Pons (tissue), 1 donor: ENCODE results near the gene NOXA1.
"Not testable (repeated sequence)": the region's sequence is repeated elsewhere in the genome, so short reads cannot be mapped to it uniquely, and the experiment has no call there.

Experiments used
- DNase-seq: peaks from one replicate; pipeline ENCODE4 v3.0.0-alpha.2; 2016; ENCODE audit warnings: low spot score

Gene NOXA1

DNA sequence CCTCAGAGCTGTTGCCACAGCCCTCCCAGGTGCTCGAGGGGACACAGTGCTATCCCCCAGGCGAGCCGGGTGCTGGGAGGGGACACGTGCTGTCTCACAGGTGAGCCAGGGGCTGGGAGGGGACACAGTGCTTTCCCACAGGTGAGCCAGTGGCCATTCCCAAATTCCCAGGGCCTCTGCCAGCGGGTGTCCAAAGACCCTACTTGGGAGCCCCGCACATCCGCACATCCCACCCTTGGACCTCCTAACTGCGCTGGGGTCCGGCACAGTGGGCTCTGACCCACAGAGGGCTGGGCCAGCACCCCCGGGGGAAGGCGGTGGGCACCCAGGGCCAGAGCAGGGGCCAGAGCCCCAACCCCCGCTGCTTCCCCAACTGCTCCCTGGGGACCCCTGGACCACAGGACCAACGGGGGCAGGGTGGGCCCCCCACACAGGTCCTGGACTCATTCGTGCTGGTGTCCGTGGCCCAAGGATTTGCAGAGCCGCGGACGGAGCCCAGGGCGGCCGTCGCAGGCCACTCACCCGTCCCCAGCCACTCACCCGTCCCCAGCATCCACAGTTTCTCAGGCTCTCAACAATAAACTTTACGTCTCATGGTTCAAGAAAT, 18.1 kb upstream of the NOXA1 start:
- DNase-seq: no peak

DNA sequence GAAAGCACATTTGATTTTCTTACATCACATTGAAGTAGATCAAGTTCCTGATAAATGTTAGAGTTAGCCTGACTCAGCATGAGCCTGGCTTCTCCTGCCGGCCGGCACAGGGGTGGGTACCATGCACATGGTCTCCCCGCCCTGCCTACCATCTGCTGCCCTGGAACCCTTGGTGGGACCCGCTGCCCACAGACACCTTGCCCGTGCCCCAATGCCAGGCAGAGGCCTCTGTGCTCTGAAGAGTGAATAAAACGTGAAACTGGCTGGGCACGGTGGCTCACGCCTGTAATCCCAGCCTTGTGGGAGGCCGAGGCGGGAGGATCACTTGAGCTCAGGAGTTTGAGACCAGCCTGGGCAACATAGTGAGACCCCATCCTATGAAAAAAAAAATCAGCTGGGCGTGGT, 17.5 kb upstream of the NOXA1 start:
- no peak for DNase-seq

DNA sequence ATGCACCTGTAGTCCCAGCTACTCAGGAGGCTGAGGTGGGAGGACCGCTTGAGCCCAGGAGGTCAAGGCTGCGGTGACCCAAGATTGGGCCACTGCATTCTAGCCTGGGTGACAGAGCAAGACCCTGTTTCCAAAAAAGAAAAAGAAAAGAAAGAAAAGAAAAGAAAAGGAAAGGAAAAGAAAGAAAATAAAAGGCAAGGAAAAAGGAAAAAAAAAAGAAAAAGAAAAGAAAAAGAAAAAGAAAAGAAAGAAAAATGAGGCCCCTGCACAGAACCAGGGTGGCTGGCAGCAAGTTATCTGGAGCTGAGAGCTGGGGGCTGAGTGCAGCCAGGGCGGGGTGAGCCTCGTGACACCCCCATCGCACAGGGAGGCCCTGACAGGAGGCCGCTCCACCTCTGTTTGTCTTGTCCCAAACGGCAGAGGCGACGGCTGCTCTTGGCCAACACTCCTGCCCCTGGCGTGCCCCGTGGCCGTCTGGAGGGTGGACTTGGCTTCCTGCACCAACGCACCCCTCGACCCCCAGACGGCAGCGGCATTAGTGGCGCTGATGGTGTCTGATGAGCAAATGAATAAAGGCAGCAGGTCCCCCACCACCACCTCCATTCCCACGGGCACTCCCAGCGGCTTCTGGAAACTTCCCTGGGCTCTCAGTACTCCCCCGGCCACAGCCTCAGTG, 17.0 kb upstream of the NOXA1 start:
- no peak for DNase-seq

DNA sequence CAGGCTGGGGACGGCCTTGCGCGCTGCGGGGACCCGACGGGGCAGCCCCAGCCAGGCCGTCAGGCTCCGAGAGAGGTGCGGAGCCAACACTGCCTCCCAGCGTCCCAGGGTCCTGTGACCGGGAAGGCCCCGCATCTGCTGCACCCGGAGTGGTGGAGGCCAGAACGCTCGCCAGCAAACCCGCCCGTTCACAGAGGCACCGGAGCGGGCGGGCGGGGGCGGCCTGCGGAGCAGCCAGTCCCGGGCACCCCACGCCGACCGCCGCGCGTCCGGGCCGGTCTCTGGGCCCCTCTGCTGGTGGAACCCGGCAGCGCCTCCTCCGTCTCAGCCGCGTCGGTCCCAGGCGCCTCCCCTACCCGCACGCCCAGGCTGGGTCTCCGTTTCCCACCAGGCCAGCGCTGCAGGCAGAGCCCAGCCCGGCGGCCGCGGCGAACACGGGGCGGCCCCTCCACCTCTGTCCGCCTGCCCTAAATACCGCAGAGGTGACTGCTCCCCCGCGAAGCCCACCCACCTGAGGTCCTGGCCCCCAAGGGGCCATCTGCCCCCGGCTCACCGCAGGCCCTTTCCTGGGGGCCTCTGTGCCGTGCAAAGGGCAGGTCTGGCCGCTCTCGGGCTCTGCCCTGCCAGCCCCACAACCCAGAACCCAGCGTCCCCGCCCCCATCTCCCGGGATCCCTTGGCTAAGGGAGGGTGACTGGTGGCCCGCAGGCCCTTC, 16.2 kb upstream of the NOXA1 start:
- no peak for DNase-seq

DNA sequence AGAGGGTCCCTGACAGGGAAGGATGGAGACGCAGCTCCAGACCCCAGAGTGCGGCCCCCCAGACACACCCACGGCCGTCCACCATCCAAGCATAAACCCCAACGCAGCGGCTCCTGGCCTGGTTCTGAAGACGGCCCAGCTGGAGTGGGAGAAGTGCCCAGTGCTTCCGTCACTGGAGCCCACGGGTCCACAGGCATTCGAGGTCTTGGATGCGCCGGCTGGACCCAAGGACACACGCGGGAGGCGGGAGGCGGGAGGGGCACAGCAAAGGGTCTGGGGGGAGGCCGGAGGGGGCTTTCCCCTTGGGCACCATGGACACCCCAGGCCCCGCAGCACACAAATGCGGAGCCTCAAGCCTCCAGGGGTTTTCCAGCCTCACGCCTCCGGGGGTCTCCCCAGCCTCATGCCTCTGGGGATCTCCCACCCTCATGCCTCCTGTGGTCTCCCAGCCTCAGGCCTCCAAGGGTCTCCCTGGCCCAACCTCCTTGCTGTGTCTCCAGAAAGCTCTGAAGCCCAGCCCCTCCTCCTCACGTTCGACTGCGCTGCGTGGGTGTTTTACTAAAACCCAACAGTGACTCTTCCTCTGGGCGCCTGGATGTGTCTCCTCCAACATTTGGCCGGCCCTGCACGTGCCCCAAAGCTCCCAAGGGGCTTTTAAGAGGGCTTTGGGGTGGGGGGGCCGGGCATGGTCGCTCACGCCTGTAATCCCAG, 15.4 kb upstream of the NOXA1 start:
- no peak for DNase-seq

DNA sequence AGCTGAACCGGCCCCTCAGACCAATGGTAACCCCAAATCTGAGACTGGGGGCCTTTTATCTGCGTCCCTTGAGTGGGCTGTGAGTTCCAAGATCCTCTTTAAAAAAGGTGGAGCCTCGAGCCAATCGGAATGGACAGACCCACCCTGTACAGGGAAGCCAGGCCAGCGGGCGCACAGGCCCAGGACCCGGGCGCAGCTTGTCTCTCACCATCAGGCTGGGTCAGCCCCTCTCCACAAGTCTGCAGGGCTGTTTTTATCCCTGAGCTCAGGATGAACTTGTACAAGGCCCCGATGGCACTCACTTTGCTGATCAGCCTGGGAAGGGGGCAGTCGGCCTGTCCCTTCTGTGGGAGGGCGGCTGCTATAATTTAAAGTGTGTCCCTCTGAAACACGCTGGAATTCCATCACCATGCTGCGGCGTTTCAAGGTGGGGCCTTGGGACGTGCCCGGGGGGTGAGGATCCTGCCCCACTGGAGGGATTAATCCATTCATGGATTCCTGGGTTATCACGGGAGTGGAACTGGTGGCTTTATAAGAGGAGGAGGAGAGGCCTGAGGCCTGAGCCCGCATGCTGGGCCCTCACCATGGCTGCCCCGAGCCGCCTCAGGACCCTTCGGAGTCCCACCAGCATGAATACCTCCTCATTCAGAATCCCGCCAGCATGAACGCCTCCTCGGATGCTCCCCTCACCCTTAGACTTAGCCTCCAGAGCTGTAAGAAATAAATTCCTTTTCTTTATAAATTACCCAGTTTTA, 14.4 kb upstream of the NOXA1 start:
- DNase-seq: no peak

DNA sequence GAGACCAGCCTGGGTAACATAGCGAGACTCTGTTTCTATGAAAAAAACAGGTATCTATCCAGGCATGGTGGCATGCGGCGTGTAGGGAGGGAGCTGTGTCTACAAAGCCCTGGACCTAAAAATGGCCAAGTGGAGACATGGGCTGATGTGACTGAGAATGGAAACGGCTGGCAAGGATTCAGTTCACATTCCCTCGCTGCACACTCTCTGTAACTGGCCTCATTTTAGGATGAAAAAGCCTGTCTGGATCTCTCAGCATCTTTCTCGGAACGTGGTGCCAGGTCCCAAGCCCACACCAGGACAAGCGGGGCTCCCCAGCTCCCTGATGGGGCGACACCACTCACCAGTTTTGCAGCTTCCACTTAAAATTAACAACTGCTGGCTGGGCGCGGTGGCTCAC, 13.7 kb upstream of the NOXA1 start:
- no peak for DNase-seq

DNA sequence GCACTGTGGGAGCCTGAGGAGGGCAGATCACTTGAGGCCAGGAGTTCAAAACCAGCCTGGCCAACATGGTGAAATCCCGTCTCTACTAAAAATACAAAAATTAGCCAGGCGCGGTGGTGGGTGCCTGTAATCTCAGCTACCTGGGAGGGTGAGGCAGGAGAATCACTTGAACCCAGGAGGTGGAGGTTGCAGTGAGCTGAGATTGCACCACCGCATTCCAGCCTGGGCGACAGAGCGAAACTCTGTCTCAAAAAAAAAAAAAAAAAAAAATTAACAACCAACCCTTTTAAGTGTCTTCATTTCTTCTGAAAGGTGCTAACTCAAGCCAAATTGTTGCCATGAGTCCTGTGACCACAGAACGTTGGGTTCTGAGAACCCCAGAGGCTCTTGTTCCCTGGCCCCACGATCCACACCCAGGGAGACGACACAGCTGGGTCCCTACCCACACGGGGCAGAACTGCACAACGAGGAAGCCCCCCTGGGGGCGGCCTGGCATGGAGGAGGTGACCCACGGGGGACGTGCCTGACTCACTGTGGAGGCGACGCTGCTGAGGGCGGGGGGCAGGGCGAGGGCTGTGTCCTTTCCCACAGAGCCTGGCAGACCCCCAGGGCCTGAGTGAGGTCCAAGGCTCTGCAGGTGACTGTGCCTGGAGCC, 12.8 kb upstream of the NOXA1 start:
- not testable (repeated sequence) for DNase-seq

DNA sequence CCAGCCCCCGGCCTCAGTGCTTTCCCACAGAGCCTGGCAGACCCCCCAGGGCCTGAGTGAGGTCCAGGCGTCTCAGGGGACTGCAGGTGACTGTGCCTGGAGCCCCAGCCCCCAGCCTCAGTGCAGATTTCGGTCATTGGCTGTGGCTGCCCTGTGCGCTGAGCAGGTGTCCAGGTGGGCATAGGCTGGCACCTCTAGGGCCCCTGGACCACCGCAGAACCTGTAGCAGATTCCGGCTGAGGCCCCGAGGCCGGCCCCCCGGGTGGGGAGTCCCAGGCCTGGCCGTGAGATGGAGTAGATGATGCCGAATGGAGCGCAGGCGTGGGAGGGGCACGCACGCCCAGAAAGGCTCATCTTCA, 12.3 kb upstream of the NOXA1 start:
- DNase-seq: no peak

DNA sequence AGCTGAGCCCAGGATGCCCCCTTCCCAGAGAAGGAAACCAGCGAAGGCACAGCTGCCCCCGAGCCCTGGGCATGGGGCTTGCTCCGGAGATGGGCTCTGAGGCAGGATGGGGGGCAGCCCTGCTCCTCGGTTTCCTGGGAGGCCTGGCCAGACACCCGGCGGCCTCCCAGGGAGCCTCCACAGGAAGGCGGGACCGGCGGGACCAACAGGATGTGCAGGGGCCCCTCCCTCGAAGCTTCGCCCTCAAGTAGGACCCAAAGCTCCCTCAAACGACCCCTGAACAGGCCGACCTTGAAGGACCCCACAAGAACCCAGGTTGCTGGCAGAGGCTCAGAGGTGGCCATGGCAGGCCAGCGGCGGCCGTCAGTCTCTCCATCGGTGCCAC, 11.9 kb upstream of the NOXA1 start:
- DNase-seq: no peak

DNA sequence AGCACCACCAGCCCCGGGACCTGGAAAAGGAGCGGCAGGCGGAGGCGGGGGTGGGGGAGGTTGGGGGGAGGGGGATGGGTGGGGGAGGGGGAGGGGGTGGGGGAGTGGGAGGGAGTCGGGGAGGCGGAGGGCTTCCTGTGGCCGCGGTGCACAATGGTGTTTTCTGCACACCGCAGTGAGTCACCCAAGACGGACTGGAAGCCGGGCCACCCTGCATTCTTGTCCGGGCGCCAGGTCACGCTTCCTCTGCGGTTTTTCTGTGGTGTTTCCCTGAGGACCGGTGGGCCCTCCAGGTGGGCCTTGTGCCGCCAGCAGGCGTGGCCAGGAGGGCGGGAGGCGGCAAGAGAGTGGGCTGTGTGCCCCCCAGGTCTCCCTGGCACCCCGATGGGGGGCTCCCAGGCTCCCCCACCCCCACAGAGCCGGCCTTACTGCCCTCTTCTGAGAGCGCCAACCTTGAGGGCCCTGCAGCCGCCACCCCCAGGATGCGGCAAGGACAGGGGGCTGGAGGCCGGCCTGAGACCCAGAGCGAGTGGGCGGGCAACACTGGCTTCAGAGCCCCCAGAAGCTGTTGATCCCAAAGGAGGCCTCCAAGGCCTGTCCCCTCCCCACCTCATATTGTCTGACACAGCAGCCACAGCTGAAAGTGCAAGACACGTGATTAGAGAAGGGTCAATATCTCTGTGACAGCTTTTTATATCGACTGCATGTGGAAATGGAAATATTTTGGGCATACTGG, 11.4 kb upstream of the NOXA1 start:
- DNase-seq: no peak

DNA sequence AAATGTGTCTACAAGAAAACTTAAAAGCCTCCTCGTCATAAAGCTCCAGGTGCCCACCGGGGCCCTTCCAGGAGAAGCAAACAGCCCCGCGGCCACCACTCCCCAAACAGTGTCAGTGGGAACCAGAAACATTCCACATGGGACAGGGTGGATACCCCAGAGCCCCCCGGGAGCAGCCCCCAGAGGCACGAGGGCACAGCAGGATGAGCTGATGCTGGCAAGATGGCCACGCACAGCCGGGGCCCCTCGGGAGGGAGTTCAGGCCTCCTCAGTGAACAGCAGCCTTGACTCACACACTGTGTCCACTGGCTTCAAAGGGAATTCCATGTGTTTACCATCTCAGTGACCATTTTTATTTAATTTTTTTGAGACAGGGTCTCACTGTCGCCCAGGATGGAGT, 10.8 kb upstream of the NOXA1 start:
- DNase-seq: no peak

DNA sequence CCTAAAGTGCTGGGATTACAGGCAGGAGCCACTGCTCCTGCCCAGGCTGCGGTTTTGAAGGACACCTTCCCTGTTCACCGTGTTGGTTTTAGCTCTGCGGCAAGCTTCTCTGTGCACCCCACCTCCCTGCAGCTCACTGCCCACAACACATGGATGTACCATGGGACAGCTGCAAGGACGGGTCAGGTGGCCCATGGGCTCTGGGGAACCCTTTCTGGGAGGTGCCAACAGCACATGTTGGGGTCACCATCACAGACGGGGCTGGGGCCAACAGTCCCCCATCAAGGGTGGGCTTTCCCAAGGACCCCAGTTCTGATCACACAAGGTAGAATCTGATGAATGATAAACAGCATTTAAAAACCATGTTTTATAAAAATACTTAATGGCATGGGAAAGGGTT, 7.7 kb upstream of the NOXA1 start:
- no peak for DNase-seq

DNA sequence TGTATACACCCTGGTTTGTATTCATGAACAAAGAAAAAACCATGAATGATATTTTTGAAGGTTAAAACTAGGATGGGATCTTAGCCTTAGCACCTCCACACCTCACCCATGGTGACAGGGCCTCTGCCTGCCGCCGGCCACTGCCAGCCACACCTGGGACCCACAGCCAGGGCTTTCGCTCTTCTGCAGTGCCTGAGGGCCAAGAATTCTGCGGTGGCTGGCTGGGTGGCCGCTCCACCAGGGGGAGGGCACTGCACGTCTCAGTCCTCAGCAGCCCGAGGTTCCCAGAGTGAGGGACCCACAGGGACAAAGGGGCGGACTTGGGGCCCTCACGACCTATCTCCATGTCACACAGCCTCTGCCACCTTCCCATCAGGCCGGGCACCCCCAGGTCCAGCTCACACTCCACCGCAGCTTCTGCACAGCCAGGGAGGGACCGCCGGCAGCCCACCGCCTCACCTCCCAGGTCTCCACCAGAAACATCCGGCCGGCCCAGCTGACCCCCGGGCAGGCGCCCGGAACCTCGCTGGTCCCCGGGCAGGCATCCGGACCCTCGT, 7.1 kb upstream of the NOXA1 start:
- no peak for DNase-seq

DNA sequence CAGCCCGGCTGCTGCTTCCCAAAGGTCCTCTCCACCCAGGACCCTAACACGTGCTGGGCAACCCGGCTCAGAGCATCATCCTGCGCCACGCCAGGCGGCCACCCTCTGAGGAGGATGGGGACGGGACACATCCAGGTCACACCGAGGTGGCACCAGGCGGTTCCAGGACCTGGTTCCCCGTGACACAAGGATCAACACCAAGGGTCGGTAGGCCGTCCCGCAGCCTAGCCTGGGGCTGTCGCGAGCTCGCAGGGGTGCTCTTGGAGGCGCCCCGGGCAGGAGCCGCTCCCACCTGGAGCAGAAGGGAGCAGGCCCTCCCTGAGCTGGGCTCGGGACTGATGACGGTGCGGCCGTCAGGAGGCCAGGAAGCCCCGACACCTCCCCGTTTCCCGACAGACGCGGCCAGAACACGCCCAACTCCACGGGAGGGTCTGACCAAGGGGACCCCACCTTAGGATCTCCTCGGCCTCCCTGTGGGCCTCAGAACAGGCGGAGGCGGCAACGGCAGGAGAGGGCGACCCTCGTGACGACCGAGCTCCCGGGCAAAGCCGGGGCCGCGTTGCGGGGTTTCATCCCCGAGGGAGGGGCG, 6.5 kb upstream of the NOXA1 start:
- DNase-seq: no peak

DNA sequence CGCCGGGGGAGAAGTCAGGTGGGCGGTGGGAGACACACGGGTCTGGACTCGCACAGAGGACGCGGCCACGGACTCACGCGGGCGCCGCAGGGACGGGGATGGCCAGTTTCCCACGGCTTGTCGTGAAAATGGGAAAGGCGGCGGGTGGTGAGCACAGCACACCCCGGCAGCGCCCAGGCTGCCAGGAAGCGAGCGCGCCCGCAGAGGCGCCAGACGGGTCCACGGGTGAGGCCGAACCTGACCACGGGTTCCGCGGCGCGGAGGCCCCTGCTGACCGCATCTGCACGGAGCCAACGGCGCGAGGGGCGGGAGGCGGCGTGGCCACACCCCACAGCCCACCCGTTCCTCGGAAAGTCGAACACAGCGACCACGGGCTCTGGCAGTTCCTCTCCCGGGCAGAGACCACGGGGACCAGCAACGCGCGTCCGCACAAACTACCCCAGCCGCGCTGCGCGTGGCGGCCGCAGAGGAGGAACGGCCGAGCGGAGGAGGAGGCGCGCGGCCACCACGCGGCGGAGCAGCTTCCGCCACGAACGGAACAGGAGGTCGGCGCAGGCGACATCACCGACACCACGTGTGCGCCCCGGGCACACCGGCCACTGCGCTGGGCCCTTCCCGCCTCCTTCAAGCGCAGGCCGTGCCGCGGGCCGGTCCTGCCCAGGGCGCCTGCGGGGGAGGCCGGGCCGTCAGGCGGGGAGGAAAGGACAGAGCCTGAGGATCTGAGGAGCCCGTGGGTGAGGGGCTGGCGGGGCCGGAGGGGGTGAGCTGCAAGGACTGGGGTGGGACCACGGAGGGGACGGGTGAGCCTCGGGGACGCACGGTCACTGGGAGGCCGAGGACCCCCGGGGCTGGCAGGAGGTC, 5.8 kb upstream of the NOXA1 start:
- peak; percentile 6 for DNase-seq

DNA sequence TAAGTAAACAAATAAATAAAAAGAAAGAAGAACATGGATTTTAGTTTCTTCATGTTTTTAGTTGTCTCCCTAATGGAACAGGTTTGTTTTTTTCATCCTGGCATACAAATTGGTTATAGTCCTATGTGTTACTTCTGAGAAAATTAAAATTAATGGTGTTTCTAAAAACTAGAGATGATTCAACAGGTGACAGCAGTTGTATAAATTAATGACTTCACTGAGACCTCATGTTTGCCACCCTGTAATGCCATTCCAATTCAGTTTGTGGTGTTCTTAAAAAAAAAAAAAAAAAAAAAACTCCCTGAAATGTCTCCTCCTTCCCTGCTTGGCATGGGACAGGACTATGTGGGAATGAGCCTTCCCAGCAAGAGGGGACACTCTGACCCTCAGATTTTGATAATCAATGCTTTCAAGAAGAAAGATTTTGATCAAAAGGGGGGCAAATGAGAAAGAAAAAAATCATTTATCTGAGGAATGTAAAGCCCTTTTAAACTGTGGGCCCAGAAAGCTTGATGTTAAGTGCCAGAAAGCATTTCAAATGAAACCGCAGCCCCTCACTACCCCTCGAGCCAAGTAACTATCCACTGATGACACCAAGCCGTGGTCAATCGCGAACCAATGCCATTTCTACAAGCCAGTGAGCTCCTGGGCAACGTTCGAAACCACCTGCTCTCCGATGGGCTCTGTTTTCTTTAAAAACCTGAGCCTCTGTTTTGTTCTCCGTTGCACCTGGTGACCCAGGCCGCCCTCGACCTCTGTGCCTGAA, 1.2 kb upstream of the NOXA1 start:
- no peak for DNase-seq

DNA sequence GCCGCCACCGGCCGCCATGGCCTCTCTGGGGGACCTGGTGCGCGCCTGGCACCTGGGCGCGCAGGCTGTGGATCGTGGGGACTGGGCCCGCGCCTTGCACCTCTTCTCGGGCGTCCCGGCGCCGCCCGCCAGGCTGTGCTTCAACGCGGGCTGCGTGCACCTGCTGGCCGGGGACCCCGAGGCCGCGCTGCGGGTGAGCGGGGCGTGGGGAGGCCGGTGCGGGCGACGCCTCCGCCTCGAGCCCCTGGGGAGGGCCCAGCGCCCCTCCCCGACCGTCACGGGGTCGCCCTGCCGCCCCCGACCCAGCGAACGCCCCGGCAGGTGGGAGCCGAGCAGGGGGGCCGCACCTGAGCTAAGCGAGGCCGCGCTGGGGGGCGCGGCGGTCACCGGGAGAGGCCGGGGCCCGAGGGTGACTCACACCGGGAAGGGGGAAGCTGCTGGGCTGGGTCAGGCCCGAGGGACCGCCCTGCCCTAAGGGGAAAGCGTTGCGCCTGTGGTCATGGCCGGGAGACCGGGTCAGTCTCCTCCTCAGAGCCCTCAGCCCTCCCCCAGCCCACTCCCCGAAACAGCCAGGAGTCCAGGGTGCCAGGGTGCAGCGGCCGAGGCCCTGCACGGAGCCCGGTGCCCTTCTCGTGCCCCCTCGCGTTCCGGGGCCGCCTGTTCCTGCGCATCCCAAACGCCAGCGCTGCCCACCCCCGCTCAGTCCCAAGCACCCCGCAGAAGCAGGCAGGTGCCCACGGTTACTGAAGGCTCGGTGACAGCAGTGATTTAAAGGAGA, 510 bp downstream of the NOXA1 start:
- no peak for DNase-seq
